Measurements from ENCODE around the gene ANGPTL2. TPM values are rescaled to one million over a fixed set of nuclear protein-coding genes. Genes with fewer than 3 reads are reported as not detected.

Gene ANGPTL2
- total and polyA plus RNA-seq, 2 of the 4 experiments (the other 2 are of a cell fraction) = 9.5 to 25.1 TPM

GRCh38 chr9:127123064-127123890 is 842 bp upstream of the ANGPTL2 start:
- Histone ChIP-seq H4K91ac (ENCODE audit: insufficient read depth, low read depth, low read length) (peak overlapping the region; percentile 93), H4K20me1 (ENCODE audit: insufficient read depth, low read length) (peaks cover 25% of the 10 kb centered on the region), H2BK15ac (ENCODE audit: low read depth, low read length) (peak overlapping the region; percentile 91; the same call in 2 of the 3 replicates), H3K9ac (ENCODE audit: low read depth, low read length) (peak overlapping the region; percentile 46), H3K14ac (replicated peaks; ENCODE audit: low read depth, low read length) (peak overlapping the region; percentile 88), H3K79me1 (ENCODE audit: low read depth in 1 of 2, low read length in 2 of 2) (peaks cover 26 to 38% of the 10 kb centered on the region in 2 experiments), H3K27ac (ENCODE audit: insufficient read depth, low read length) (peak overlapping the region; percentile 83), H2BK120ac (ENCODE audit: low read depth, low read length) (peak overlapping the region; percentile 98), H4K8ac (ENCODE audit: low read depth in 2 of 2, low read length in 2 of 2) (peak overlapping the region; percentile 44 to 88; a peak in 3 of 4 replicates), H3K36me3 (ENCODE audit: control insufficient read depth, insufficient read depth, low read length) (peaks cover 17% of the 10 kb centered on the region; the same call in 1 of the 2 replicates), H2BK20ac (ENCODE audit: low read depth, low read length) (peak overlapping the region; percentile 90), H3K18ac (ENCODE audit: low read depth, low read length) (peak overlapping the region; percentile 56), H4K5ac (ENCODE audit: low read depth, low read length) (peak overlapping the region; percentile 37), H2BK5ac (ENCODE audit: low read depth, low read length, poor library complexity, severe bottlenecking) (peak overlapping the region; percentile 68), H3K9me1 (ENCODE audit: insufficient read depth, low read length) (peaks cover 32% of the 10 kb centered on the region), H3K4me2 (ENCODE audit: low read depth, low read length) (peak overlapping the region; percentile 32), H2AFZ (replicated peaks; ENCODE audit: low read length, poor library complexity) (peak overlapping the region; percentile 92), H2AK9ac (replicated peaks; ENCODE audit: low read depth, low read length, poor library complexity) (peak overlapping the region; percentile 93), H3K27me3 (ENCODE audit: control insufficient read depth, insufficient read depth, low read length) (no peaks in the 10 kb centered on the region), H3K4me3 (ENCODE audit: insufficient read depth, low read depth, low read length) (no peak overlapping the region), H3K56ac (ENCODE audit: extremely low read depth, insufficient read depth, low read length) (peak overlapping the region; percentile 41; the same call in 1 of the 2 replicates), H3K9me3 (ENCODE audit: control insufficient read depth, insufficient read depth, low read length) (no peaks in the 10 kb centered on the region), H3K4me1 (ENCODE audit: control insufficient read depth, insufficient read depth, low read length) (peaks cover 26% of the 10 kb centered on the region), H3K23ac (ENCODE audit: low read depth, low read length) (peak overlapping the region; percentile 90), H3K4ac (ENCODE audit: low read depth, low read length) (peak overlapping the region; percentile 94), H2AK5ac (ENCODE audit: low read depth, low read length) (peak overlapping the region; percentile 96)
- 67% methylated on average over 5 of the region's 16 CpGs; no CpG with 5 or more reads in 1 of the 2 experiments for WGBS, 2 experiments (ENCODE audit: extremely low coverage in 2 of 2, insufficient read length in 1 of 2)
- no peak for DNase-seq
- intact Hi-C loops (cut with micrococcal nuclease) = no loop called here
- no peak for TF ChIP-seq CEBPB (IDR thresholded peaks at IDR 0.05; ENCODE audit: low read depth, low read length)
- 0 out of 2 replicates have a peak, but pooled peaks have one; percentile 5 for TF ChIP-seq MAZ (IDR thresholded peaks at IDR 0.05; ENCODE audit: borderline replicate concordance, low read depth, low read length)
- 0 out of 2 replicates have a peak, but pooled peaks have one; percentile 0 for TF ChIP-seq FOS (IDR thresholded peaks at IDR 0.05; ENCODE audit: low read depth, low read length)
- TF ChIP-seq RFX5 (IDR thresholded peaks at IDR 0.05; ENCODE audit: low read depth, low read length) = no peak
- in situ Hi-C loops (cut with MboI; ENCODE audit: low sequenced_read_pairs) = loop anchor here (5.0 kb wide), 1 partner anchor 64 kb away; no protein-coding TSS in a partner anchor
- ATAC-seq (ENCODE audit: low read depth) = no peak
- CTCF ChIA-PET = interaction anchor here (0.6 to 1.5 kb wide), 4 partner anchors 8 to 155 kb away, joined by 3 to 5 read pairs (median 3); no protein-coding TSS in a partner anchor
- POLR2A ChIA-PET (ENCODE audit: unreplicated experiment) = interaction anchor here (0.5 to 1.1 kb wide), 2 partner anchors 33 to 39 kb away, joined by 3 to 8 read pairs; no protein-coding TSS in a partner anchor
- dilution Hi-C loops (cut with HindIII; ENCODE audit: low sequenced_read_pairs, unreplicated experiment) = no loop called here
- BruUV-seq (replicated peaks) = no TSS peak
